PFSK-1 (cell line): Measurements from ENCODE around the gene KANSL2.

Source experiments
- POLR2AphosphoS5 ChIP-seq: IDR thresholded peaks from 2 replicates; pipeline ENCODE4 v1.6.1; 2012; ENCODE audit warnings: low read depth, mild to moderate bottlenecking, control low read depth, low read length, moderate library complexity
- REST ChIP-seq, 2 experiments: IDR thresholded peaks; 2 replicates each; pipeline versions ENCODE4 v1.6.1 to v1.8.0; 2011 to 2012; ENCODE audit warnings: low read depth in 2 of 2, low read length in 2 of 2, control low read depth in 1 of 2, inconsistent platforms in 1 of 2, mild to moderate bottlenecking in 1 of 2, moderate library complexity in 1 of 2; ENCODE audit not compliant: insufficient read depth in 1 of 2
- SIN3A ChIP-seq: IDR thresholded peaks from 2 replicates; pipeline ENCODE4 v1.6.1; 2012; ENCODE audit warnings: mild to moderate bottlenecking, low read length, moderate library complexity, borderline replicate concordance; ENCODE audit not compliant: insufficient read depth
- TAF1 ChIP-seq: IDR thresholded peaks from 2 replicates; pipeline ENCODE4 v1.6.1; 2012; ENCODE audit warnings: low read length, control low read depth, borderline replicate concordance; ENCODE audit not compliant: insufficient read depth

- TF ChIP-seq TAF1 (no peak), POLR2AphosphoS5 (no peak), REST (IDR thresholded peaks at IDR 0.05; ENCODE audit: insufficient read depth in 1 of 2, low read depth in 2 of 2, low read length in 2 of 2) (no peak), SIN3A (no peak)
Observed at GRCh38 chr12:48695859-48696258, 13.8 kb upstream of the KANSL2 start.
